Transverse colon (tissue), 4 donors: ENCODE measurements around the gene PI4K2A. TPM values are rescaled to one million over a fixed set of nuclear protein-coding genes. Genes with fewer than 3 reads are reported as not detected.

Experiments used
- DNase-seq: peaks from one replicate; pipeline ENCODE4 v3.0.0-alpha.2; 2019
- H3K27ac ChIP-seq, 4 donors: fragments of 200-600 bp; sonication (generic); 2 replicates each; pipeline ENCODE4 v1.5.1; 2016 to 2018; ENCODE audit warnings: inconsistent platforms in 4 of 4
- H3K27me3 ChIP-seq: fragments of 200-600 bp; sonication (generic); 2 replicates; pipeline ENCODE4 v1.5.1; 2017; ENCODE audit warnings: inconsistent platforms
- H3K36me3 ChIP-seq, 4 donors: fragments of 200-600 bp; sonication (generic); 2 replicates each; pipeline ENCODE4 v1.5.1; 2017 to 2019; ENCODE audit warnings: inconsistent platforms in 4 of 4
- H3K4me1 ChIP-seq, 4 donors: fragments of 200-600 bp; sonication (generic); 2 replicates each; pipeline ENCODE4 v1.5.1; 2017 to 2020; ENCODE audit warnings: inconsistent platforms in 4 of 4
- H3K4me3 ChIP-seq, 4 donors: fragments of 200-600 bp; sonication (generic); 1 replicate in 1 of 4; 2 replicates in 3 of 4; pipeline versions ENCODE4 v1.5.1 to v1.6.1; 2017 to 2019; ENCODE audit warnings: inconsistent platforms in 4 of 4
- H3K9me3 ChIP-seq, 2 donors: fragments of 200-600 bp; sonication (generic); 2 replicates each; pipeline ENCODE4 v1.5.1; 2017 to 2019; ENCODE audit warnings: inconsistent platforms in 2 of 2
- EP300 ChIP-seq: sonication (generic); formaldehyde crosslinking; IDR thresholded peaks from one replicate; pipeline ENCODE4 v1.6.1; 2017; ENCODE audit warnings: antibody characterized with exemption, low read depth
- POLR2A ChIP-seq: fragments of 450-650 bp; IDR thresholded peaks from one replicate; pipeline ENCODE4 v1.6.1; 2016; ENCODE audit warnings: antibody characterized with exemption, mild to moderate bottlenecking, moderate library complexity
- POLR2AphosphoS5 ChIP-seq, 3 donors: sonication (generic); formaldehyde crosslinking; IDR thresholded peaks; one replicate each; pipeline ENCODE4 v1.6.1; 2016; ENCODE audit warnings: antibody characterized with exemption in 3 of 3
- WGBS, 2 donors: methylation state at CpG; one replicate each; pipeline ENCODE4 v1.1.5; 2018; ENCODE audit warnings: low coverage in 1 of 2; 5-methylcytosine and 5-hydroxymethylcytosine counted together
- in situ Hi-C, 4 donors: fragments of 200-750 bp; cut with MboI; loops; one replicate each; pipeline versions ENCODE4 v1.15.0 to v1.15.1; 2017; ENCODE audit warnings: low sequenced_read_pairs in 3 of 4, low pct_ligation_motif_present in 1 of 4, low pct_unique_long_range_greater_than_20kb in 1 of 4
- intact Hi-C: fragments of 100-400 bp; cut with DNase I; formaldehyde crosslinking; loops from one replicate; pipeline ENCODE4 v1.15.1; 2023; ENCODE audit warnings: low total_unique reads
- total RNA-seq, 4 donors: library from RNA; depleted of rRNA; stranded (reverse); fragments of >200 nt; gene quantifications; one replicate each; pipeline ENCODE4 v1.1.0, GENCODE V29; 2016
- TF ChIP-seq, protein P1 (sequence below), 5 experiments: fragments of 200-600 bp in 3 of 5; fragments of 450-650 bp in 2 of 5; sonication (generic) in 3 of 5; IDR thresholded peaks; 1 replicate in 2 of 5; 2 replicates in 3 of 5; pipeline ENCODE4 v1.5.1; 2016 to 2017; ENCODE audit warnings: antibody characterized with exemption in 5 of 5, inconsistent platforms in 3 of 5, mild to moderate bottlenecking in 2 of 5, moderate library complexity in 1 of 5

Gene PI4K2A
- total RNA-seq, result 10 to 100 TPM in 2 of 4 donors, 1 to 10 TPM in 2; 7.6 to 19.1 (median 11.3) TPM

DNA sequence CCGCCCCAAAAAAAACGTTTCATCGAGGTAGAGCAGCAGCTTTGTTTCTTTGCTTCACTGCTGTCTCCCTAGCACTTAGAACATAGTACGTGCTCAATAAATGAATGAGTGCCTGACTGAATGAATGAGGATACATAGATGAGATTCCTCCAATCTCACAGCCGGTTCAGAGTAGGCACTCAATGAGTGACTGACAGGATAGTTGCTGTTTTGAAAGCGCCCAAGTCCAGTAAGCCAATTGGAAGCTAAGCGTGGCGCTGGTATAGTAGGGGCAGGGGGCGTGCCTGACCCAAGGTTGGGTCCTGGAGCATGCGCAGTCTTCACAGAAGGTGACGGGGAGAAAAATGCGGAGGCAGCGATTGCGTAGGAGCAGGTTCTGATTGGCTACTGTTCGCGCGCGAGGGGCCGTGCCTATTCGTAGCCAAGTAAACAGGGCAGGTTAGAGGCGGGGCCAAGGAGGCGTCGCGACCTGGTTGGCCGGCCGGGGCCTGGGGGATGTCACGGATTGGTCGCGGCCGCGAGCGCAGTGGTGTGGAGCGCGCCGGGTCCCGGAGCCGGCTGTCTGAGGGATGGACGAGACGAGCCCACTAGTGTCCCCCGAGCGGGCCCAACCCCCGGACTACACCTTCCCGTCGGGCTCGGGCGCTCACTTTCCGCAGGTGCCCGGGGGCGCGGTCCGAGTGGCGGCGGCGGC, at the start of gene PI4K2A:
PI4K2A (plus strand) TSS at position 498 of the 694 bp plus-strand sequence; CDS start at position 570, 72 bp downstream.
- in situ Hi-C loops (no loop called here), intact Hi-C loops (no loop called here)
- no peaks in the 10 kb centered on the region for H3K27me3 ChIP-seq
- H3K27ac ChIP-seq, result peak within 1 kb of the TSS; percentile 86 to 93 (median 90)
- peaks cover 0 to 8% (median 0%) of the 10 kb centered on the region in 4 donors for H3K36me3 ChIP-seq
- TF ChIP-seq POLR2A, result peak; percentile 71
- TF ChIP-seq POLR2AphosphoS5 (IDR thresholded peaks at IDR 0.05), result peak; percentile 84 to 90 (median 87)
- no peak for TF ChIP-seq EP300
- TF ChIP-seq, protein P1, sequence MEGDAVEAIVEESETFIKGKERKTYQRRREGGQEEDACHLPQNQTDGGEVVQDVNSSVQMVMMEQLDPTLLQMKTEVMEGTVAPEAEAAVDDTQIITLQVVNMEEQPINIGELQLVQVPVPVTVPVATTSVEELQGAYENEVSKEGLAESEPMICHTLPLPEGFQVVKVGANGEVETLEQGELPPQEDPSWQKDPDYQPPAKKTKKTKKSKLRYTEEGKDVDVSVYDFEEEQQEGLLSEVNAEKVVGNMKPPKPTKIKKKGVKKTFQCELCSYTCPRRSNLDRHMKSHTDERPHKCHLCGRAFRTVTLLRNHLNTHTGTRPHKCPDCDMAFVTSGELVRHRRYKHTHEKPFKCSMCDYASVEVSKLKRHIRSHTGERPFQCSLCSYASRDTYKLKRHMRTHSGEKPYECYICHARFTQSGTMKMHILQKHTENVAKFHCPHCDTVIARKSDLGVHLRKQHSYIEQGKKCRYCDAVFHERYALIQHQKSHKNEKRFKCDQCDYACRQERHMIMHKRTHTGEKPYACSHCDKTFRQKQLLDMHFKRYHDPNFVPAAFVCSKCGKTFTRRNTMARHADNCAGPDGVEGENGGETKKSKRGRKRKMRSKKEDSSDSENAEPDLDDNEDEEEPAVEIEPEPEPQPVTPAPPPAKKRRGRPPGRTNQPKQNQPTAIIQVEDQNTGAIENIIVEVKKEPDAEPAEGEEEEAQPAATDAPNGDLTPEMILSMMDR (IDR thresholded peaks at IDR 0.05), result no peak
- peaks cover 2 to 21% (median 15%) of the 10 kb centered on the region in 4 donors for H3K4me1 ChIP-seq
- DNase-seq, result peak; percentile 99
- H3K9me3 ChIP-seq, result no peaks in the 10 kb centered on the region
- H3K4me3 ChIP-seq, result peak within 1 kb of the TSS; percentile 62 to 91 (median 86)
- 3% methylated on average over 9 to 42 of the region's 54 CpGs for WGBS, 2 donors

DNA sequence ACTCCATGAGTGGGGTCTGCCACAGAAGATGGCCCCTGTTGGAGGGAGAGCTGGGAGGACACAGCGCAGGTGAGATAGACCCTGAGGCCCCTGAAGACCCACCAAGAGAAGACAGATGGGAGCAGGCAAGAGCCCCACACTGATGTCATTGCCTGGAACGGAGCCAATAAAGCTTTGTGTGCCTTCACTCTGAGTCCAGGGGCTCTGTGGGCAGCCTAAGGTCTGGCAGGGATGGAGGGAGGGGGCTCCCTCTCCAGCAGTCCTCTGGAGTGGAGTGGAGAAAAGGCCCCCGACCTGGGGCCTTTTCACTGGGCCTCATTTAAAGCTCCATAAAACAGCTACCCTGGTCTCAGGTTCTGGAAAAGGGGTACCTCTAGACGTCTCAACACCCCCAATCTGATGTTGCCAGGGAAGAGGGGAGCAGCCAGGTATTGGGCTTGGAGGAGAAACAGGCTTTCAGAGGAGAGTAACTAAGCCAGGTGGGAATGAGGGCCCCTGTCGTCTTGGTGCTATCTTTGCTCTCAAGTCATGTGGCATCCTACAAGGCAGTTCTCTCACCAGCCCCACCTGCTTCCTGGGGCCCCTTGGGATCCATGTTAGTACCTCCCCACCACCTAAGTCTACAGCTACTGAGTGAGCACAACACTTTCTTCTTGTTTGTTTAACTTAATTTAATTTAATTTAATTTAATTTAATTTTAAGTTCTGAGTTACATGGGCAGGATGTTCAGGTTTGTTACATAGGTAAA, 49.5 kb upstream of the PI4K2A start:
- 74 to 100% methylated on average over 1 to 5 of the region's 5 CpGs for WGBS, 2 donors
- in situ Hi-C loops, result no loop called here

DNA sequence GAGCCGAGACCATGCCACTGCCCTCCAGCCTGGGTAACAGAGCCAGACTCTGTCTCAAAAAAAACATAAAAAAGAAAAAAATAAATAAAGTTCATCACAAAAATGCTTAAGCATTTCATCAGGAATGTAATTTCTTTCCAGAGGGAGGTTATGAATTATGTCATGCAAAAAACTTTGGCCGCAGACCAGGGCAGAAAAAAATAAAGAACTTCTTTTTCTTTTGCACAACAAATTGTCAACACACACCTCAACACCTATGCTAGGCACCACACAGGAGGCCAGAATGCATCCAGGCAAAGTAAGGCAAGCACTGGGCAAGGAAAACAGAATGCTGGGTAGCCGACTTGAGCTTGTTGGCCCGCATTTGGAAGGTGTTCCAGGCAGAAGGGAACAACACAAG, 47.0 kb upstream of the PI4K2A start:
- Histone ChIP-seq H3K4me3 (no peak overlapping the region), H3K27ac (peak overlapping the region in 1 of 4 donors; percentile 45), H3K36me3 (no peaks in the 10 kb centered on the region), H3K4me1 (peaks cover 3 to 10% (median 5%) of the 10 kb centered on the region in 4 donors), H3K27me3 (no peaks in the 10 kb centered on the region), H3K9me3 (no peaks in the 10 kb centered on the region)
- 73 to 77% methylated on average over 4 of the region's 4 CpGs for WGBS, 2 donors
- TF ChIP-seq, protein P1 (IDR thresholded peaks at IDR 0.05), result no peak
- TF ChIP-seq EP300, result no peak
- TF ChIP-seq POLR2AphosphoS5 (IDR thresholded peaks at IDR 0.05), result no peak
- no peak for TF ChIP-seq POLR2A
- in situ Hi-C loops, result no loop called here
- DNase-seq, result no peak
- intact Hi-C loops, result no loop called here

More for the DNA sequence above, 49.5 kb upstream of the PI4K2A start:
- peaks cover 0 to 3% (median 0%) of the 10 kb centered on the region in 4 donors for H3K4me1 ChIP-seq
- no peak overlapping the region for H3K4me3 ChIP-seq
- intact Hi-C loops, result no loop called here
- H3K9me3 ChIP-seq, result no peaks in the 10 kb centered on the region
- no peaks in the 10 kb centered on the region for H3K36me3 ChIP-seq
- no peak overlapping the region for H3K27ac ChIP-seq
- DNase-seq, result no peak
- no peaks in the 10 kb centered on the region for H3K27me3 ChIP-seq
- no peak for TF ChIP-seq POLR2A

DNA sequence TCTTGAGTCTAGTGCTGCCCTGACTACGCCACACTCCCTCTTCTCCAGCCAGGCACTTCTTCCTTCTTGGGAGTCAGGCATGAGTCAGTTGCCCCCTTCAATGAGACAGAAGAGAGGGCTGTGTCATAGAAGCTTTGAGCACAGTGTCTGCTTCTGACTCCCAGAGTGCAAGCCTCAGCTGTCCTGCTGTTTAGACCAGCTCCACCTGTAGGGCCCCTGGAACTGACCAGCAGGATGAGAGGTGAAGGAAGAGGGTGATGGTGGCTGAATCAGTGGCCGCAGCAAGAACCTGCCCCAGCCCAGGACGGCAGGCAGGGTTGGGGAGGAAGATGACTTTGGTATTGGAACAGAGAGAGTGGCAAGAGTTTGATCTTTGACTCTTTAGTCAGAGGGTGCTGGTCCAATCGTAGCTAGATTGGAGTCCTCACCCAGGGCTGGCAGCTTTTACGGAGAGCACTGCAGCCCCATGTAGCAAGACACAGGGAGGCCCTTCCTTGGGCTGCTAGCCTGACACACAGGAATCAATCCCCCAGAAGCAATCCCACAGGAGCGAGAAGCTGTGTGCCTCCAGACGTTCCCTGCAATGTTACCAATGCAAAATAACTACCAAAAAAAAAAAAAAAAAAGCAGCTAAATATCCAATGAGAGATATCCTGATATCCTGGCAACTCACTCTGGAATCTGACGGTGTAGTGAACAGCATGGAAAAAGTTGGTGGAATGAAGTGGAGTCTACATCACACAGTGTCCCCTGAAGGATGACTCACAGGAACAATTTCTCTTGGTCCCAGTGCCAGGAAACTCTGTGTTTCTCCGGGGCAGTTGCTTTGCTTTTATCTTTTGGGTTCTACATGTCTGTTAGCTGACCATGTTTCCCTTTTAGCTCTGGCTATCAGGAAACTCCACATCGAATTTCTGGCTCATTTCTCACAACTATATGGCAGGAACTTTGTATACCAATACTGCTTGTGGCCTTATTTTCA, 44.1 kb upstream of the PI4K2A start:
- Histone ChIP-seq H3K27me3 (no peaks in the 10 kb centered on the region), H3K4me1 (peaks cover 3 to 10% (median 5%) of the 10 kb centered on the region in 4 donors), H3K36me3 (no peaks in the 10 kb centered on the region), H3K9me3 (no peaks in the 10 kb centered on the region), H3K27ac (peak overlapping the region; percentile 45 to 83 (median 79)), H3K4me3 (no peak overlapping the region)
- in situ Hi-C loops, result no loop called here
- no peak for DNase-seq
- intact Hi-C loops, result no loop called here
- TF ChIP-seq EP300, result no peak
- peak; percentile 50 to 55 (median 53) for TF ChIP-seq POLR2AphosphoS5 (IDR thresholded peaks at IDR 0.05)
- 61 to 67% methylated on average over 3 to 10 of the region's 10 CpGs for WGBS, 2 donors
